Right lobe of liver (tissue), 6 donors: Measurements from ENCODE around the gene ASB7. TPM values are rescaled to one million over a fixed set of nuclear protein-coding genes. Genes with fewer than 3 reads are reported as not detected.

Experiments
- ATAC-seq, 4 donors: fragments of 200-7000 bp; cut with Tn5 transposase; one replicate each; pipeline ENCODE4 v1.9.1; 2020; ENCODE audit warnings: mild to moderate bottlenecking in 4 of 4, moderate library complexity in 4 of 4
- DNase-seq, 3 donors: peaks; one replicate each; pipeline ENCODE4 v3.0.0-alpha.2; 2020
- H3K27ac ChIP-seq, 3 donors: fragments of 200-600 bp; one replicate each; pipeline ENCODE4 v1.8.0; 2022
- H3K27me3 ChIP-seq, 2 donors: fragments of 200-600 bp; one replicate each; pipeline ENCODE4 v1.8.0; 2022
- H3K36me3 ChIP-seq, 4 donors: fragments of 200-600 bp; sonication (generic) in 1 of 4; one replicate each; pipeline versions ENCODE4 v1.5.1 to v1.8.0; 2017 to 2022; ENCODE audit warnings: control low read depth in 1 of 4
- H3K4me1 ChIP-seq, 4 donors: fragments of 200-600 bp; sonication (generic) in 1 of 4; one replicate each; pipeline versions ENCODE4 v1.5.1 to v1.8.0; 2017 to 2022; ENCODE audit warnings: control low read depth in 1 of 4
- H3K4me3 ChIP-seq, 3 donors: fragments of 200-600 bp; one replicate each; pipeline ENCODE4 v1.8.0; 2022
- H3K9me3 ChIP-seq, 4 donors: fragments of 200-600 bp; sonication (generic) in 1 of 4; one replicate each; pipeline versions ENCODE4 v1.5.1 to v1.8.0; 2017 to 2022; ENCODE audit warnings: control low read depth in 1 of 4
- POLR2A ChIP-seq: fragments of 450-650 bp; IDR thresholded peaks from one replicate; pipeline ENCODE4 v1.6.1; 2017; ENCODE audit warnings: antibody characterized with exemption, mild to moderate bottlenecking
- WGBS: methylation state at CpG from one replicate; pipeline ENCODE4 v1.1.6; 2018; ENCODE audit warnings: low coverage, low lambda C conversion rate; ENCODE audit not compliant: insufficient coverage; ENCODE audit errors: missing lambda C conversion rate; 5-methylcytosine and 5-hydroxymethylcytosine counted together
- intact Hi-C, 2 donors: fragments of 100-400 bp; cut with DNase I; formaldehyde crosslinking; loops; one replicate each; pipeline versions ENCODE4 v1.11.2 to v1.14.1; 2022
- total RNA-seq, 6 experiments: library from RNA; depleted of rRNA in 2 of 6; stranded (reverse); fragments of >200 nt in 2 of 6; fragmentation: NEBNext Ultra II Directional in 3 of 6; extraction: Animal tissue kit (Norgen Biotek cat#: 25700) in 3 of 6; gene quantifications; one replicate each; pipeline versions ENCODE4 v1.1.0 to v1.2.4, GENCODE V29; 2016 to 2023
- TF ChIP-seq, protein P1 (sequence below), 4 donors: fragments of 200-600 bp in 3 of 4; fragments of 450-650 bp in 1 of 4; IDR thresholded peaks; one replicate each; pipeline versions ENCODE4 v1.5.1 to v1.8.0; 2016 to 2022; ENCODE audit warnings: antibody characterized with exemption in 4 of 4, mild to moderate bottlenecking in 2 of 4
- donor health status: DM: no; HTN: yes; CAD: no.
- donor health status: DM: no; HTN: no; CAD: no.
- donor health status: DM: no; HTN: no; CAD: no.
- donor health status: DM: no; HTN: yes; CAD: no.
- donor health status: DM: no; HTN: yes; CAD: no.

ASB7 gene
- total RNA-seq, 6 experiments from 2014 or later, result 5.4 to 7.9 (median 7.2) TPM

DNA sequence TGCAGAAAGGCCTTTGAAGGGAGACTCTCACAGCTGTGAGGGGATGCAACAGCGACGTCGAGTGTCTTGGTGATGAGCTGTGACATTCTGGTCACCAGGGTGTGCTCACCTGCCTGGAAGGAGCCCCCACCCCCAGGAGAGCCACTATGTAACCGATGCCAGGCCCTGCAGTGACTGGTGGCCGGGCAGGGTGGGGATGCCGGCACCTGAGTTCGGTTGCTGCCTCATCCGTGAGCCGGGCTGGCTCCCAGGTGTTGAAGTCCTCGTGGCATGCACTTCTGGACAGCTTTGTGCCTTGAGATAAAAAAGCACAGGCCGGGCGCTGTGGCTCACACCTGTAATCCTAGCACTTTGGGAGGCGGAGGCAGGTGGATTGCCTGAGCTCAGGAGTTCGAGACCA is 56.5 kb downstream of the ASB7 start:
- no peak overlapping the region for H3K4me3 ChIP-seq
- no peaks in the 10 kb centered on the region for H3K9me3 ChIP-seq
- H3K36me3 ChIP-seq, result no peaks in the 10 kb centered on the region
- ATAC-seq (no peak), DNase-seq (no peak)
- no peaks in the 10 kb centered on the region for H3K27me3 ChIP-seq
- intact Hi-C loops, result loop anchor here in 1 of 2 donors (10.0 kb wide), 1 partner anchor 126 kb away; no protein-coding TSS in a partner anchor
- TF ChIP-seq, protein P1, sequence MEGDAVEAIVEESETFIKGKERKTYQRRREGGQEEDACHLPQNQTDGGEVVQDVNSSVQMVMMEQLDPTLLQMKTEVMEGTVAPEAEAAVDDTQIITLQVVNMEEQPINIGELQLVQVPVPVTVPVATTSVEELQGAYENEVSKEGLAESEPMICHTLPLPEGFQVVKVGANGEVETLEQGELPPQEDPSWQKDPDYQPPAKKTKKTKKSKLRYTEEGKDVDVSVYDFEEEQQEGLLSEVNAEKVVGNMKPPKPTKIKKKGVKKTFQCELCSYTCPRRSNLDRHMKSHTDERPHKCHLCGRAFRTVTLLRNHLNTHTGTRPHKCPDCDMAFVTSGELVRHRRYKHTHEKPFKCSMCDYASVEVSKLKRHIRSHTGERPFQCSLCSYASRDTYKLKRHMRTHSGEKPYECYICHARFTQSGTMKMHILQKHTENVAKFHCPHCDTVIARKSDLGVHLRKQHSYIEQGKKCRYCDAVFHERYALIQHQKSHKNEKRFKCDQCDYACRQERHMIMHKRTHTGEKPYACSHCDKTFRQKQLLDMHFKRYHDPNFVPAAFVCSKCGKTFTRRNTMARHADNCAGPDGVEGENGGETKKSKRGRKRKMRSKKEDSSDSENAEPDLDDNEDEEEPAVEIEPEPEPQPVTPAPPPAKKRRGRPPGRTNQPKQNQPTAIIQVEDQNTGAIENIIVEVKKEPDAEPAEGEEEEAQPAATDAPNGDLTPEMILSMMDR (IDR thresholded peaks at IDR 0.05), result no peak
- TF ChIP-seq POLR2A, result no peak
- no CpG with 5 or more reads among the region's 14 CpGs for WGBS
- H3K27ac ChIP-seq, result no peak overlapping the region
- H3K4me1 ChIP-seq, result no peaks in the 10 kb centered on the region

DNA sequence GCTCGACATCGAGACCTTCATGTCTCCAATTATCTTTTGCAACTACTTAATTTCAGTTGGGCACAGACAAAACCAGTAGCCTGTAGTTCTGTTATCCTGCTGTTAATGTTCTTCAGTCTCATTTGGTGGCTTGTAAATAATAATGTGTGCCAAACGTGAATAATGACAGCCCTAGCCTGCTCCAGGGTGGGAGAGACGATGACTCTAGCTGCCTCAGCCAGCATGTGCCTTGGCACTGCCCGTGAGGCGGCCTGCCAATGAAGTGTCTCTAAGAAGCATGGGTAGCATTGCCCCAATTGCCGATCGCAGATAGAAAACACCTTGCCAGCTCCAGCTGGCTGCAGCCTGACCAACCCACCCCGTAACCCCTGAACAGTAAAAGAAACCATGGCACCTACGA is 58.8 kb downstream of the ASB7 start:
- 92% methylated on average over 8 of the region's 10 CpGs for WGBS
- H3K36me3 ChIP-seq, result no peaks in the 10 kb centered on the region
- no peaks in the 10 kb centered on the region for H3K4me1 ChIP-seq
- TF ChIP-seq POLR2A, result no peak
- TF ChIP-seq, protein P1 (IDR thresholded peaks at IDR 0.05), result no peak
- no peak overlapping the region for H3K4me3 ChIP-seq
- DNase-seq, result no peak
- H3K27me3 ChIP-seq, result no peaks in the 10 kb centered on the region
- H3K9me3 ChIP-seq, result no peaks in the 10 kb centered on the region
- no peak for ATAC-seq
- intact Hi-C loops, result loop anchor here in 1 of 2 donors (10.0 kb wide), 1 partner anchor 214 kb away; the partner anchor contains the start of gene ALDH1A3
- H3K27ac ChIP-seq, result no peak overlapping the region

DNA sequence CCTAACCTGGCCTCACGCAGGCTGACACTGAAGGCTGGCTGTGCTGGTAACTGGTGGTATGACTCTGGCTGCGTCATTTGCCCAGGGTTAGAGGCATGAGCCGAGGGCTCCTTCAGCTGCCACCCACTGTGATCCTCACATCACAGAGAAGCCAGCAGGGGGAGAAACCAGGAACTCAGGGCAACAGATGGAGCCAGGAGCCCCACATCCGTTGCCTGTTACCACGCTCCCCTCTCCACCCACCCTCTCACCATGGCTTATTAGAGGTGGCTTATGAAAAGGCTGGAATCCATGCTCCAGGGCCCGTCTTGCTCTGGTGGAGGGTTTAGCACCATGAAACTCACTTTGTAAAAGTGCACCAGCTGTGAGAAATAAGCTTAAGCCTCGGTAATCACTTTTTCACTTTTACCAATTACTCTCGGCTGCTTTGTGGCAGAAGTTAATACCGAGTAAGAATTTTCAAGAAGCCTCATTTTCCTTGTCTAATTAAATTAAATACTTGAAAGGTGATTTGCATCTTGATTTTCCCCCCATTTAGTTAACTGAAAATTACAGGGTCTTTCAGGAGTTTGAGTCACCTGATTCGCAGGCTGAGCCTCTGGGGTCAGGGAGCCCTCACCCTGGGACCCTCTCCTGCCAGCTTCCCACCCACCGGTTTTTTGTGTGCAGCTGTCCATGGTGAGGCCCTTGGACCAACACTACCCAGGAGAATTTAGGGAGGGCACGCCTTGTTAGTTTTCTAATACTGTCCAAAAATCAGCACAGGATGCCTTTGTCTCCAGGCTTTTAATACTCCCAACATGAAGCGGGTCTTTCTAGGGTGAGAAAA is 60.9 kb downstream of the ASB7 start:
- H3K4me3 ChIP-seq, result no peak overlapping the region
- intact Hi-C loops, result loop anchor here in 1 of 2 donors (10.0 kb wide), 1 partner anchor 212 kb away; the partner anchor contains the start of gene ALDH1A3
- no peak for DNase-seq
- TF ChIP-seq POLR2A, result no peak
- no peak overlapping the region for H3K27ac ChIP-seq
- WGBS, result 60% methylated on average over 10 of the region's 13 CpGs
- H3K9me3 ChIP-seq, result no peaks in the 10 kb centered on the region
- no peaks in the 10 kb centered on the region for H3K27me3 ChIP-seq
- ATAC-seq, result peak in 1 of 4 donors; percentile 20
- no peaks in the 10 kb centered on the region for H3K36me3 ChIP-seq
- H3K4me1 ChIP-seq, result no peaks in the 10 kb centered on the region

DNA sequence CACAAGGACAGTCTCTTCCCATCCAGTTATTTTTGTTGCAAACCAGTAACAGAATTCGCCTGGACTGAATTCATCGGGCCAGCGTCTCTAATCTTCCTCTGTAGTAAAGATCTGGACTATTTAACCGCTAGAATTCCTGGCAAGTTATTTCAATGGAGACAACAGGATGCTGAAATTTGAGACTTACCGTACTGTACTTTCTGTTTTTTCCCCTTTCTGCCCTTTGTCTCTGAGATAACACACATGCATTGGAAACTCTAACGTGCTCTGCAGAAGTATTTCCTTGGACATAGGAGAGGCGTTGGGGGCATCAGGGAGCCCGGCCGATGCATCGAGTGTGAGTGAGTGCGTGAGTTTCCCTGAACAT is 61.5 kb downstream of the ASB7 start:
- Histone ChIP-seq H3K27ac (no peak overlapping the region), H3K36me3 (no peaks in the 10 kb centered on the region), H3K4me1 (no peaks in the 10 kb centered on the region), H3K9me3 (no peaks in the 10 kb centered on the region), H3K4me3 (no peak overlapping the region), H3K27me3 (no peaks in the 10 kb centered on the region)
- 50% methylated on average over 10 of the region's 11 CpGs for WGBS
- intact Hi-C loops, result loop anchor here in 1 of 2 donors (10.0 kb wide), 1 partner anchor 211 kb away; the partner anchor contains the start of gene ALDH1A3
- DNase-seq (no peak), ATAC-seq (peak in 2 of 4 donors; percentile 34)
- TF ChIP-seq POLR2A, result no peak
- TF ChIP-seq, protein P1 (IDR thresholded peaks at IDR 0.05), result no peak

DNA sequence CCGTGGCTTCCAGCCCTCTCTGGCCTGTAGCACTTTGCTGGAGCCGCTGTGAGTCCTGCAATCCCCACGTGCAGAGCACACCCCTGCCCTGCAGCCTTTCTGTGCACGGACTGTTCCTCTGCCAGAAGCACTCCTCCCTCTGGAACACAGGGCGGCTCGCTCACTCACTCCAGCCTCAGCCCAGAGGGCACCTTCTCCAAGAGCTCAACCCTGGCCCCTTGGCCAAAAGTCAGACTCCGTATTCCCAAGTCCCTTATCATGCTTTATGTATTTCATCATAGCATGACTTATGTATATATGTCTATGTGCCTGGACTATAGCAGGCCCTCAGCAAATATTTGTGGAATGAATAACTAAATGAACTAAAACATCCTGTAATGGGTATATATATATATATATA is 63.2 kb downstream of the ASB7 start:
- 31% methylated on average over 2 of the region's 7 CpGs for WGBS
- no peak for ATAC-seq

More for the DNA sequence above, 63.2 kb downstream of the ASB7 start:
- TF ChIP-seq, protein P1 (IDR thresholded peaks at IDR 0.05), result no peak
- no peak for TF ChIP-seq POLR2A
- DNase-seq, result no peak
- intact Hi-C loops, result loop anchor here in 1 of 2 donors (10.0 kb wide), 1 partner anchor 209 kb away; the partner anchor contains the start of gene ALDH1A3
- Histone ChIP-seq H3K4me1 (no peaks in the 10 kb centered on the region), H3K4me3 (no peak overlapping the region), H3K27ac (no peak overlapping the region), H3K27me3 (peaks cover 0 to under 1% of the 10 kb centered on the region in 2 donors), H3K9me3 (no peaks in the 10 kb centered on the region), H3K36me3 (no peaks in the 10 kb centered on the region)
